Gastrocnemius medialis (tissue), 4 donors: Measurements from ENCODE around the gene P4HA3. TPM values are rescaled to one million over a fixed set of nuclear protein-coding genes. Genes with fewer than 3 reads are reported as not detected.
"Not testable (repeated sequence)": the region's sequence is repeated elsewhere in the genome, so short reads cannot be mapped to it uniquely, and the experiment has no call there.

ENCODE experiments used
- ATAC-seq, 2 donors: fragments of 150-250 bp; one replicate each; pipeline ENCODE4 v1.9.1; 2016
- DNase-seq, 2 donors: peaks; one replicate each; pipeline ENCODE4 v3.0.0-alpha.2; 2019
- H3K27ac ChIP-seq, 4 donors: fragments of 200-600 bp; sonication (generic); 1 replicate in 1 of 4; 2 replicates in 3 of 4; pipeline ENCODE4 v1.5.1; 2016 to 2018; ENCODE audit warnings: mild to moderate bottlenecking in 2 of 4, moderate library complexity in 1 of 4
- H3K27me3 ChIP-seq, 3 donors: fragments of 200-600 bp; sonication (generic) in 2 of 3; 1 replicate in 1 of 3; 2 replicates in 2 of 3; pipeline versions ENCODE4 v1.5.1 to v1.6.0; 2016 to 2019; ENCODE audit warnings: mild to moderate bottlenecking in 1 of 3, moderate library complexity in 1 of 3
- H3K36me3 ChIP-seq, 2 donors: fragments of 200-600 bp; sonication (generic) in 1 of 2; one replicate each; pipeline ENCODE4 v1.5.1; 2017 to 2018
- H3K4me1 ChIP-seq, 2 donors: fragments of 200-600 bp; sonication (generic) in 1 of 2; one replicate each; pipeline ENCODE4 v1.5.1; 2016 to 2017; ENCODE audit warnings: mild to moderate bottlenecking in 2 of 2
- H3K4me3 ChIP-seq, 4 donors: fragments of 200-600 bp; sonication (generic) in 3 of 4; 1 replicate in 1 of 4; 2 replicates in 3 of 4; pipeline ENCODE4 v1.5.1; 2016 to 2019; ENCODE audit warnings: mild to moderate bottlenecking in 2 of 4
- H3K9me3 ChIP-seq, 3 donors: fragments of 200-600 bp; sonication (generic) in 2 of 3; 1 replicate in 1 of 3; 2 replicates in 2 of 3; pipeline ENCODE4 v1.5.1; 2016 to 2019
- POLR2A ChIP-seq, 2 donors: fragments of 450-650 bp; IDR thresholded peaks; one replicate each; pipeline ENCODE4 v1.6.1; 2017; ENCODE audit warnings: antibody characterized with exemption in 2 of 2, mild to moderate bottlenecking in 2 of 2, moderate library complexity in 2 of 2
- in situ Hi-C, 4 donors: fragments of 200-750 bp; cut with MboI; loops; one replicate each; pipeline versions ENCODE4 v1.15.0 to v1.8.0; 2017; ENCODE audit warnings: low sequenced_read_pairs in 4 of 4
- intact Hi-C: fragments of 100-400 bp; cut with DNase I; formaldehyde crosslinking; loops from one replicate; pipeline ENCODE4 v1.15.1; 2023; ENCODE audit warnings: low total_unique reads
- total RNA-seq, 4 donors: library from RNA; depleted of rRNA; stranded (reverse); fragments of >200 nt; gene quantifications; one replicate each; pipeline versions ENCODE4 v1.1.0 to v1.2.3, GENCODE V29; 2016
- TF ChIP-seq, protein P1 (sequence below), 5 experiments: fragments of 450-650 bp in 3 of 5; fragments of 200-600 bp in 2 of 5; sonication (generic) in 2 of 5; IDR thresholded peaks in 4 of 5; conservative IDR thresholded peaks in 1 of 5; 1 replicate in 4 of 5; 2 replicates in 1 of 5; pipeline ENCODE4 v1.5.1; 2016 to 2019; ENCODE audit warnings: antibody characterized with exemption in 5 of 5, mild to moderate bottlenecking in 3 of 5, moderate library complexity in 3 of 5

The P4HA3 gene
- total RNA-seq, 4 donors from 2014 or later: 0.09 TPM; not detected in 3

DNA sequence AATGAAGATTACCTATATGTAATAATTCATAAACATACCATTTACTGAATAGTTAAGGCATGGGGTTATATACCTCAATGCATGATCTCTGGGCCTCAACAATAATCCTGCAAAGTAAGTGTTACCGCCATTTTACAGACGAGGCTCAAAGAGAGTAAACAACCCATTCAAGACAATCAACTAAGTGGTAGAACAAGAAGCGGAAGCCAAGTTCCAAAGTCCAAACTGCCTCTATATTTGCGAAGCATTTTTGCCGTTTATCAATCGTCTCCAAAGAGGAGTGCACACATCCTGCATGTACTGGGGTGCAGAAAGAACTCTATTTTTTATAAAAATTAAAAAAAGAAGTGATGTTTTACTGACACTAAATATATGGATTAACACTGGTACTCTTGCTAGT, 27.5 kb upstream of the P4HA3 start:
- Histone ChIP-seq H3K27ac (no peak overlapping the region), H3K4me1 (no peaks in the 10 kb centered on the region), H3K27me3 (no peaks in the 10 kb centered on the region), H3K36me3 (peaks cover 0 to 16% of the 10 kb centered on the region in 2 donors), H3K4me3 (no peak overlapping the region), H3K9me3 (no peaks in the 10 kb centered on the region)
- TF ChIP-seq POLR2A (IDR thresholded peaks at IDR 0.05): no peak
- TF ChIP-seq, protein P1, sequence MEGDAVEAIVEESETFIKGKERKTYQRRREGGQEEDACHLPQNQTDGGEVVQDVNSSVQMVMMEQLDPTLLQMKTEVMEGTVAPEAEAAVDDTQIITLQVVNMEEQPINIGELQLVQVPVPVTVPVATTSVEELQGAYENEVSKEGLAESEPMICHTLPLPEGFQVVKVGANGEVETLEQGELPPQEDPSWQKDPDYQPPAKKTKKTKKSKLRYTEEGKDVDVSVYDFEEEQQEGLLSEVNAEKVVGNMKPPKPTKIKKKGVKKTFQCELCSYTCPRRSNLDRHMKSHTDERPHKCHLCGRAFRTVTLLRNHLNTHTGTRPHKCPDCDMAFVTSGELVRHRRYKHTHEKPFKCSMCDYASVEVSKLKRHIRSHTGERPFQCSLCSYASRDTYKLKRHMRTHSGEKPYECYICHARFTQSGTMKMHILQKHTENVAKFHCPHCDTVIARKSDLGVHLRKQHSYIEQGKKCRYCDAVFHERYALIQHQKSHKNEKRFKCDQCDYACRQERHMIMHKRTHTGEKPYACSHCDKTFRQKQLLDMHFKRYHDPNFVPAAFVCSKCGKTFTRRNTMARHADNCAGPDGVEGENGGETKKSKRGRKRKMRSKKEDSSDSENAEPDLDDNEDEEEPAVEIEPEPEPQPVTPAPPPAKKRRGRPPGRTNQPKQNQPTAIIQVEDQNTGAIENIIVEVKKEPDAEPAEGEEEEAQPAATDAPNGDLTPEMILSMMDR (IDR thresholded peaks at IDR 0.05 in 4 of 5, conservative IDR thresholded peaks at IDR 0.05 in 1 of 5): no peak
- in situ Hi-C loops: no loop called here
- ATAC-seq (no peak), DNase-seq (no peak)
- intact Hi-C loops: no loop called here

DNA sequence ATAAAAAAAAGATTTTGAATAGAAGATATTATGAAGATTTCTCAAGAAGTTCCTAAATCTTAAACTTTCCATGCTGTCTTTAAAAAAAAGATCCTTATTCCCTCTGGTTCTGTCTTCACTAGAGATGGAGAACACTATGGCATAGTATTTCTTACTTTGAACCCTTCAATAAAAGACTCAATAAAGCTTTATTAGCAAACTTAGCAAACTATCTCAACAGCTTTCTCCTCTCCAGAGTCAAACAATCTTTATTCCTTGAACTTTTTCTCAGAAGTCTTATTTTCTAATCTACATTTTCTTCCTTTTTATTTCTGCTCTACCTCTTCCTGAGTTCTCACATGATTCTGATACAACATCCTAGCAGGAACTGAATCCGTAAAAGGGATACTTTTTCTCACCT, 21.8 kb upstream of the P4HA3 start:
- no peak for DNase-seq
- peaks cover 0 to 15% of the 10 kb centered on the region in 2 donors for H3K36me3 ChIP-seq
- ATAC-seq: no peak
- no peaks in the 10 kb centered on the region for H3K4me1 ChIP-seq
- no peak overlapping the region for H3K27ac ChIP-seq
- no peak overlapping the region for H3K4me3 ChIP-seq
- in situ Hi-C loops: no loop called here
- H3K9me3 ChIP-seq: no peaks in the 10 kb centered on the region
- TF ChIP-seq POLR2A (IDR thresholded peaks at IDR 0.05): no peak
- TF ChIP-seq, protein P1 (IDR thresholded peaks at IDR 0.05 in 4 of 5, conservative IDR thresholded peaks at IDR 0.05 in 1 of 5): no peak
- no peaks in the 10 kb centered on the region for H3K27me3 ChIP-seq
- intact Hi-C loops: no loop called here

GRCh38 chr11:74332291-74332690, 20.9 kb upstream of the P4HA3 start:
- TF ChIP-seq, protein P1 (IDR thresholded peaks at IDR 0.05 in 4 of 5, conservative IDR thresholded peaks at IDR 0.05 in 1 of 5): no peak
- no peak for TF ChIP-seq POLR2A (IDR thresholded peaks at IDR 0.05)
- H3K4me3 ChIP-seq: no peak overlapping the region
- H3K27ac ChIP-seq: no peak overlapping the region
- no peak for DNase-seq
- ATAC-seq: no peak
- H3K4me1 ChIP-seq: peaks cover 0 to under 1% of the 10 kb centered on the region in 2 donors
- in situ Hi-C loops: no loop called here
- peaks cover 0 to 9% of the 10 kb centered on the region in 2 donors for H3K36me3 ChIP-seq
- H3K9me3 ChIP-seq: no peaks in the 10 kb centered on the region
- intact Hi-C loops: no loop called here
- no peaks in the 10 kb centered on the region for H3K27me3 ChIP-seq

DNA sequence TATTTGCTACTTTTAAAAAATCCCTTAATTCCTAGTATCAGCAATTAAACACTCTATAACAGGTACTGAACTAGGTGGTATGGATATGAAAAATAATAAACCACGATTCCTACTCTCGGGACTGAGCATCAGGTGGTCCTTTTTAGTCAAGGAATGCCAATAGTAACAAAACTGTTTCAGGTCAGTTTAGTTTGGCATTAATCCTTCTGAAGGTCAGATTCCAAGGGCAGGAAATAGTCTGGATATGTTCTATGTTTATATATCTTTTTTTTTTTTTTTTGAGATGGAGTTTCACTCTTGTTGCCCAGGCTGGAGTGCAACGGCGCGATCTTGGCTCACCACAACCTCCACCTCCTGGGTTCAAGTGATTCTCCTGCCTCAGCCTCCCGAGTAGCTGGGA, 19.6 kb upstream of the P4HA3 start:
- H3K36me3 ChIP-seq, H3K9me3 ChIP-seq, H3K27me3 ChIP-seq, ATAC-seq, in situ Hi-C loops, H3K27ac ChIP-seq, DNase-seq, H3K4me3 ChIP-seq, intact Hi-C loops: not testable (repeated sequence)
- H3K4me1 ChIP-seq: peaks cover 5 to 14% of the 10 kb centered on the region in 2 donors

DNA sequence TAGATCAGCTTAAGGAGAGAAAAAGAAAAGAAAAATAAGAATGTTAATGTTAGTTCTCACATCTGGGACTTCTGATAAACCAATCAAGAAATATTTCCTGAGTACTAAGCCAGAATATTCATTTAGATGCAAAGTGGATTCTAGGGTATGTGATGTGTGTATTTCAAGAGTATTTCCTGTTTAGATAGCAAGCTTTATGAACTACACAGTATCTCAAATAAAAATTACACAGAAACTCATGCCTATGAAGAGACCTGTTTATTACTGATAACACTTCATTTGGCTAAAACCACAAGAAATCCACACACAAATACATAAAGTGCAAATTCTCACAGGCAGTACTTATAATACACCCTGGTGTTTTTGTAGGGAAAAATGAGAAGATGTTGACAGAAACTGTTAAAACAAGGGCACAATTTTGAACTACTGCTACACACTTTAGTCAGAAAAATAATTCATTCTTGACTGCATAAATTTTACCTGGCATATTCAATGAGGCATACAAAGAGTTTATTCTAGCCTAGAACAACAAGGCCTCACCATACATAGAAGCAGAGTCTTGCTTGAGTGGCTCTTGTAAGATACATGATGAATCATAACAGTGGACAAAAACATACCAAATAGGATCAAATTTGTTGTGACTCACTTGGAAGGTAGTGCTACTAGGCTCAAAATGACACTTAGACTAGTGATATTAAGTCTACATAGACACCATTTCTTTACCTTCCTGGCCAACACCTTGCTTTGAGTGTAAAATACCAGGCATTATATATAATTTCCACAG, 18.8 kb upstream of the P4HA3 start:
- Histone ChIP-seq H3K9me3 (no peaks in the 10 kb centered on the region), H3K27ac (no peak overlapping the region), H3K4me3 (no peak overlapping the region), H3K4me1 (peaks cover 12 to 20% of the 10 kb centered on the region in 2 donors), H3K27me3 (no peaks in the 10 kb centered on the region), H3K36me3 (no peaks in the 10 kb centered on the region)
- no peak for TF ChIP-seq POLR2A (IDR thresholded peaks at IDR 0.05)
- TF ChIP-seq, protein P1 (IDR thresholded peaks at IDR 0.05 in 4 of 5, conservative IDR thresholded peaks at IDR 0.05 in 1 of 5): no peak
- in situ Hi-C loops (no loop called here), intact Hi-C loops (no loop called here)
- no peak for DNase-seq
- ATAC-seq: no peak
